Neural progenitor cell (in vitro differentiated cells): Measurements from ENCODE around the gene MSTN. TPM values are rescaled to one million over a fixed set of nuclear protein-coding genes. Genes with fewer than 3 reads are reported as not detected.

Source experiments
- DNase-seq: peaks from one replicate; pipeline ENCODE4 v3.0.0-alpha.2; 2016; ENCODE audit warnings: low spot score
- H2AFZ ChIP-seq: fragments of 200-600 bp; sonication (generic); replicated peaks from 2 replicates; pipeline ENCODE4 v1.6.1; 2016; ENCODE audit warnings: antibody characterized with exemption
- H3F3A ChIP-seq: fragments of 200-600 bp; sonication (generic); 2 replicates; pipeline ENCODE4 v1.6.1; 2016; ENCODE audit warnings: antibody characterized with exemption, low read depth
- H3K27ac ChIP-seq: fragments of 200-600 bp; sonication (generic); 2 replicates; pipeline ENCODE4 v1.5.1; 2016; ENCODE audit warnings: mild to moderate bottlenecking
- H3K27me3 ChIP-seq: fragments of 200-600 bp; sonication (generic); 2 replicates; pipeline ENCODE4 v1.6.1; 2016; ENCODE audit warnings: mild to moderate bottlenecking, moderate library complexity
- H3K36me3 ChIP-seq: fragments of 200-600 bp; sonication (generic); 2 replicates; pipeline ENCODE4 v1.5.1; 2016
- H3K4me1 ChIP-seq: fragments of 200-600 bp; sonication (generic); 2 replicates; pipeline ENCODE4 v1.6.1; 2016; ENCODE audit warnings: mixed run types
- H3K4me2 ChIP-seq: fragments of 200-600 bp; sonication (generic); 2 replicates; pipeline ENCODE4 v1.6.1; 2016
- H3K4me3 ChIP-seq: fragments of 200-600 bp; sonication (generic); 2 replicates; pipeline ENCODE4 v1.5.1; 2016
- H3K79me2 ChIP-seq: fragments of 200-600 bp; sonication (generic); 2 replicates; pipeline ENCODE4 v1.6.1; 2016; ENCODE audit warnings: low read depth
- H3K9ac ChIP-seq: fragments of 200-600 bp; sonication (generic); 2 replicates; pipeline ENCODE4 v1.6.1; 2016
- H3K9me3 ChIP-seq: fragments of 200-600 bp; sonication (generic); 2 replicates; pipeline ENCODE4 v1.5.1; 2016; ENCODE audit warnings: low read depth
- H4K20me1 ChIP-seq: fragments of 200-600 bp; sonication (generic); 2 replicates; pipeline ENCODE4 v1.6.1; 2016; ENCODE audit warnings: low read depth
- H3K27ac Mint-ChIP-seq: 3 replicates; pipeline ENCODE4 v1.8.0; 2021; ENCODE audit warnings: mixed read lengths
- H3K27me3 Mint-ChIP-seq: 2 replicates; pipeline ENCODE4 v1.8.0; 2022; ENCODE audit warnings: low read depth, mild to moderate bottlenecking, inconsistent platforms, moderate library complexity, mixed read lengths; ENCODE audit not compliant: insufficient read depth
- H3K36me3 Mint-ChIP-seq: 3 replicates; pipeline ENCODE4 v1.8.0; 2021; ENCODE audit warnings: mixed read lengths
- H3K4me1 Mint-ChIP-seq: 3 replicates; pipeline ENCODE4 v1.8.0; 2021; ENCODE audit warnings: mixed read lengths
- H3K4me3 Mint-ChIP-seq: 3 replicates; pipeline ENCODE4 v1.8.0; 2021; ENCODE audit warnings: mild to moderate bottlenecking, moderate library complexity, mixed read lengths
- H3K9me3 Mint-ChIP-seq: 3 replicates; pipeline ENCODE4 v1.8.0; 2020; ENCODE audit warnings: mixed read lengths
- CTCF ChIP-seq: fragments of 200-600 bp; sonication (generic); IDR thresholded peaks from 2 replicates; pipeline ENCODE4 v1.5.1; 2017; ENCODE audit warnings: antibody characterized with exemption, mild to moderate bottlenecking
- EZH2 ChIP-seq: fragments of 200-600 bp; sonication (generic); IDR thresholded peaks from 2 replicates; pipeline ENCODE4 v1.6.1; 2017; ENCODE audit warnings: antibody characterized with exemption, mild to moderate bottlenecking, moderate library complexity
- EZH2phosphoT487 ChIP-seq: fragments of 200-600 bp; sonication (generic); IDR thresholded peaks from 2 replicates; pipeline ENCODE4 v1.6.1; 2017; ENCODE audit warnings: antibody characterized with exemption
- total RNA-seq: library from RNA; depleted of rRNA; stranded (reverse); fragments of >200 nt; gene quantifications from 2 replicates; pipeline ENCODE4 v1.2.3, GENCODE V29; 2015; ENCODE audit warnings: low replicate concordance

Gene MSTN
- total RNA-seq, 1 donor from 2014 or later, result 0.54 TPM

- Mint-ChIP-seq H3K9me3 (no peaks in the 10 kb centered on the region), H3K4me3 (no peak overlapping the region), H3K4me1 (no peaks in the 10 kb centered on the region), H3K36me3 (no peaks in the 10 kb centered on the region), H3K27me3 (no peaks in the 10 kb centered on the region), H3K27ac (no peak overlapping the region)
- TF ChIP-seq CTCF (peak; percentile 85), EZH2 (no peak), EZH2phosphoT487 (no peak)
- Histone ChIP-seq H3K27ac (no peak overlapping the region), H3K4me3 (no peak overlapping the region), H3K79me2 (no peaks in the 10 kb centered on the region), H3F3A (no peaks in the 10 kb centered on the region), H3K9ac (no peak overlapping the region), H2AFZ (no peak overlapping the region), H3K4me2 (no peak overlapping the region), H3K36me3 (no peaks in the 10 kb centered on the region), H4K20me1 (no peaks in the 10 kb centered on the region), H3K9me3 (no peaks in the 10 kb centered on the region), H3K4me1 (peaks cover 2% of the 10 kb centered on the region), H3K27me3 (no peaks in the 10 kb centered on the region)
- peak; percentile 82 for DNase-seq
Measured at GRCh38 chr2:190088917-190089316, 26.4 kb upstream of the MSTN start.

GRCh38 chr2:190084704-190085103, 22.2 kb upstream of the MSTN start:
- no peak for DNase-seq
- no peaks in the 10 kb centered on the region for H3K9me3 Mint-ChIP-seq

GRCh38 chr2:190082118-190082517, 19.6 kb upstream of the MSTN start:
- Histone ChIP-seq H3K9me3 (no peaks in the 10 kb centered on the region), H3K4me2 (no peak overlapping the region), H3K79me2 (no peaks in the 10 kb centered on the region), H2AFZ (no peak overlapping the region), H4K20me1 (no peaks in the 10 kb centered on the region), H3K36me3 (no peaks in the 10 kb centered on the region), H3K4me1 (no peaks in the 10 kb centered on the region), H3K27ac (no peak overlapping the region), H3K9ac (no peak overlapping the region), H3K4me3 (no peak overlapping the region), H3K27me3 (no peaks in the 10 kb centered on the region), H3F3A (no peaks in the 10 kb centered on the region)
- no peak overlapping the region for H3K27ac Mint-ChIP-seq
- no peaks in the 10 kb centered on the region for H3K36me3 Mint-ChIP-seq
- H3K4me1 Mint-ChIP-seq, result peaks cover 5% of the 10 kb centered on the region
- DNase-seq, result no peak
- no peaks in the 10 kb centered on the region for H3K9me3 Mint-ChIP-seq
- no peak for TF ChIP-seq EZH2phosphoT487
- no peak overlapping the region for H3K4me3 Mint-ChIP-seq
- no peaks in the 10 kb centered on the region for H3K27me3 Mint-ChIP-seq

More at GRCh38 chr2:190084704-190085103, 22.2 kb upstream of the MSTN start:
- Mint-ChIP-seq H3K4me1 (peaks cover 2% of the 10 kb centered on the region), H3K4me3 (no peak overlapping the region), H3K36me3 (no peaks in the 10 kb centered on the region), H3K27ac (no peak overlapping the region), H3K27me3 (no peaks in the 10 kb centered on the region)
- Histone ChIP-seq H3K79me2 (no peaks in the 10 kb centered on the region), H3K4me3 (no peak overlapping the region), H3K9me3 (no peaks in the 10 kb centered on the region), H3K27me3 (no peaks in the 10 kb centered on the region), H3K4me1 (no peaks in the 10 kb centered on the region), H4K20me1 (no peaks in the 10 kb centered on the region), H3K4me2 (no peak overlapping the region), H3K9ac (no peak overlapping the region), H2AFZ (no peak overlapping the region), H3K36me3 (no peaks in the 10 kb centered on the region), H3F3A (no peaks in the 10 kb centered on the region), H3K27ac (no peak overlapping the region)
- no peak for TF ChIP-seq EZH2phosphoT487
- peak; percentile 26 for TF ChIP-seq CTCF
- TF ChIP-seq EZH2, result no peak

- no peaks in the 10 kb centered on the region for H3K27me3 ChIP-seq
- H3K4me1 ChIP-seq, result no peaks in the 10 kb centered on the region
- H3F3A ChIP-seq, result no peaks in the 10 kb centered on the region
- Mint-ChIP-seq H3K4me3 (no peak overlapping the region), H3K9me3 (no peaks in the 10 kb centered on the region), H3K36me3 (no peaks in the 10 kb centered on the region), H3K27ac (no peak overlapping the region), H3K27me3 (no peaks in the 10 kb centered on the region), H3K4me1 (peaks cover 5% of the 10 kb centered on the region)
- no peaks in the 10 kb centered on the region for H4K20me1 ChIP-seq
- H2AFZ ChIP-seq, result no peak overlapping the region
- H3K79me2 ChIP-seq, result no peaks in the 10 kb centered on the region
- no peak overlapping the region for H3K9ac ChIP-seq
- H3K9me3 ChIP-seq, result no peaks in the 10 kb centered on the region
- no peak overlapping the region for H3K4me3 ChIP-seq
- no peak for TF ChIP-seq EZH2phosphoT487
- no peak for TF ChIP-seq CTCF
- TF ChIP-seq EZH2, result no peak
- H3K36me3 ChIP-seq, result no peaks in the 10 kb centered on the region
- H3K27ac ChIP-seq, result no peak overlapping the region
- no peak overlapping the region for H3K4me2 ChIP-seq
- no peak for DNase-seq
Measured at GRCh38 chr2:190080527-190081049, 18.1 kb upstream of the MSTN start.
